ENCODE results near the gene HECW1. TPM values are rescaled to one million over a fixed set of nuclear protein-coding genes. Genes with fewer than 3 reads are reported as not detected.

HECW1 gene
- total and polyA plus RNA-seq, 10 of the 15 experiments (the other 5 are each of a cell fraction or from before 2014, with no cell fraction given), result under 0.01 to 0.31 (median 0.04) TPM; not detected in 3

GRCh38 chr7:43489257-43489656 lies 376.8 kb downstream of the HECW1 start:
- ChIA-PET POLR2A (interaction anchor here (0.6 kb wide), 1 partner anchor 30 kb away, joined by 4 read pairs; no protein-coding TSS in a partner anchor), CTCF (interaction anchor here (0.8 to 2.8 kb wide), 6 partner anchors 10 to 349 kb away, joined by 3 to 9 read pairs (median 4); partner anchors contain the start of gene STK17A)

More at GRCh38 chr7:43489257-43489656, 376.8 kb downstream of the HECW1 start:
- SMC1A ChIA-PET (ENCODE audit: uncharacterized antibody, unreplicated experiment), result interaction anchor here (0.6 to 1.2 kb wide), 6 partner anchors 20 to 210 kb away, joined by 3 to 8 read pairs (median 3); no protein-coding TSS in a partner anchor
- Histone ChIP-seq H3K4me1 (ENCODE audit: control insufficient read depth, insufficient read depth, low read length) (peaks cover 13% of the 10 kb centered on the region), H3K4me2 (ENCODE audit: control insufficient read depth, insufficient read depth) (peak overlapping the region; percentile 90), H2AFZ (ENCODE audit: control insufficient read depth, low read depth, low read length) (no peak overlapping the region), H3K9me3 (replicated peaks; ENCODE audit: control insufficient read depth, insufficient read depth, low read length) (no peaks in the 10 kb centered on the region), H3K27ac (ENCODE audit: control insufficient read depth, insufficient read depth) (no peak overlapping the region), H3K9ac (ENCODE audit: control insufficient read depth, insufficient read depth, low read length) (no peak overlapping the region), H4K20me1 (ENCODE audit: control insufficient read depth, insufficient read depth) (no peaks in the 10 kb centered on the region), H3K36me3 (ENCODE audit: control insufficient read depth in 2 of 2, insufficient read depth in 2 of 2, low read length in 1 of 2) (no peaks in the 10 kb centered on the region), H3K27me3 (replicated peaks in 1 of 2; ENCODE audit: control insufficient read depth in 2 of 2, insufficient read depth in 2 of 2, low read length in 1 of 2) (no peaks in the 10 kb centered on the region), H3K79me2 (ENCODE audit: control insufficient read depth, insufficient read depth, low read length) (no peaks in the 10 kb centered on the region), H3K4me3 (no peak overlapping the region)
- no peak for TF ChIP-seq RAD51 (IDR thresholded peaks at IDR 0.05)
- TF ChIP-seq ZNF687 (IDR thresholded peaks at IDR 0.05), result no peak
- TF ChIP-seq HDAC2 (IDR thresholded peaks at IDR 0.05), result no peak
- TF ChIP-seq JUND (IDR thresholded peaks at IDR 0.05; ENCODE audit: low read depth, low read length), result no peak
- no peak for TF ChIP-seq POU2F2 (IDR thresholded peaks at IDR 0.05; ENCODE audit: borderline replicate concordance, low read depth, low read length)
- TF ChIP-seq ZNF384 (IDR thresholded peaks at IDR 0.05; ENCODE audit: borderline replicate concordance, low read depth, low read length), result no peak
- no peak for TF ChIP-seq NKRF (conservative IDR thresholded peaks at IDR 0.05)
- TF ChIP-seq NRF1 (conservative IDR thresholded peaks at IDR 0.05; ENCODE audit: low read depth, low read length), result no peak
- TF ChIP-seq RB1 (IDR thresholded peaks at IDR 0.05; ENCODE audit: borderline replicate concordance), result no peak
- TF ChIP-seq JUNB (IDR thresholded peaks at IDR 0.05), result no peak
- TF ChIP-seq BACH1 (IDR thresholded peaks at IDR 0.05; ENCODE audit: borderline replicate concordance), result no peak
- no peak for TF ChIP-seq HCFC1 (IDR thresholded peaks at IDR 0.05; ENCODE audit: low read length)
- no peak for TF ChIP-seq KLF5 (IDR thresholded peaks at IDR 0.05; ENCODE audit: partially characterized antibody)
- no peak for TF ChIP-seq STAT3 (IDR thresholded peaks at IDR 0.05; ENCODE audit: low read depth, low read length)
- TF ChIP-seq ELK1 (IDR thresholded peaks at IDR 0.05; ENCODE audit: low read depth, low read length), result no peak
- TF ChIP-seq SRF (IDR thresholded peaks at IDR 0.05; ENCODE audit: low read depth in 2 of 2, low read length in 2 of 2), result no peak
- TF ChIP-seq EED (IDR thresholded peaks at IDR 0.05; ENCODE audit: low read depth), result no peak
- TF ChIP-seq SMC3 (IDR thresholded peaks at IDR 0.05; ENCODE audit: borderline replicate concordance, low read length), result no peak
- TF ChIP-seq SP1 (IDR thresholded peaks at IDR 0.05; ENCODE audit: low read depth, low read length), result no peak
- in situ Hi-C loops (cut with MboI), result no loop called here
- DNase-seq (ENCODE audit: low read depth, low spot score) (no peak), ATAC-seq (no peak), FAIRE-seq (no peak)
- intact Hi-C loops (cut with micrococcal nuclease; ENCODE audit: unreplicated experiment), result loop anchor here (5.0 kb wide), 1 partner anchor 83 kb away; no protein-coding TSS in a partner anchor
- RAD21 ChIA-PET (ENCODE audit: unreplicated experiment), result interaction anchor here (0.7 to 1.9 kb wide), 2 partner anchors 28 to 93 kb away, joined by 3 to 9 read pairs; no protein-coding TSS in a partner anchor
- 0% methylated on average over 1 of the region's 1 CpG for WGBS (ENCODE audit: insufficient coverage, insufficient replicate concordance, low lambda C conversion rate, missing lambda C conversion rate)
- BruUV-seq (replicated peaks), result no TSS peak

All from GM12878 (cell line).